ENCODE data around the gene CIDEB. TPM values are rescaled to one million over a fixed set of nuclear protein-coding genes. Genes with fewer than 3 reads are reported as not detected.

Gene CIDEB
- total RNA-seq, 6 donors from 2014 or later, result 9.4 to 14.8 (median 12.8) TPM

GRCh38 chr14:24269910-24270536 is 37.8 kb downstream of the CIDEB start:
- 98% methylated on average over 7 to 14 of the region's 14 CpGs for WGBS, 2 donors
- ATAC-seq (ENCODE audit: low FRiP score in 2 of 2) (no peak), DNase-seq (peak in 1 of 2 donors; percentile 41)
- Histone ChIP-seq H3K27ac (no peak overlapping the region), H3K4me1 (peaks cover 13 to 37% (median 34%) of the 10 kb centered on the region in 4 donors), H3K27me3 (no peaks in the 10 kb centered on the region), H3K9me3 (no peaks in the 10 kb centered on the region), H3K36me3 (peaks cover 7 to 49% (median 38%) of the 10 kb centered on the region in 4 donors), H3K4me3 (no peak overlapping the region)
- no peak for TF ChIP-seq POLR2A (IDR thresholded peaks at IDR 0.05)
- no peak for TF ChIP-seq CTCF (IDR thresholded peaks at IDR 0.05)
- no peak for TF ChIP-seq POLR2AphosphoS5 (IDR thresholded peaks at IDR 0.05)
- no peak for TF ChIP-seq EP300 (IDR thresholded peaks at IDR 0.05)

- no peak for ATAC-seq (ENCODE audit: low FRiP score in 2 of 2)
Observed at GRCh38 chr14:24269368-24269767, 38.4 kb downstream of the CIDEB start.

GRCh38 chr14:24268225-24268624 is 39.6 kb downstream of the CIDEB start:
- WGBS, 2 donors, result 93 to 94% methylated on average over 8 to 9 of the region's 9 CpGs

More at GRCh38 chr14:24269368-24269767, 38.4 kb downstream of the CIDEB start:
- WGBS, 2 donors, result 93 to 95% methylated on average over 8 of the region's 8 CpGs
- Histone ChIP-seq H3K36me3 (peaks cover 7 to 50% (median 38%) of the 10 kb centered on the region in 4 donors), H3K27me3 (no peaks in the 10 kb centered on the region), H3K9me3 (no peaks in the 10 kb centered on the region), H3K4me1 (peaks cover 13 to 35% (median 33%) of the 10 kb centered on the region in 4 donors), H3K4me3 (no peak overlapping the region), H3K27ac (no peak overlapping the region)
- TF ChIP-seq POLR2AphosphoS5 (IDR thresholded peaks at IDR 0.05) (no peak), EP300 (IDR thresholded peaks at IDR 0.05) (no peak), CTCF (IDR thresholded peaks at IDR 0.05) (no peak), POLR2A (IDR thresholded peaks at IDR 0.05) (no peak)
- peak in 1 of 2 donors; percentile 48 for DNase-seq

GRCh38 chr14:24267516-24267915 is 40.3 kb downstream of the CIDEB start:
- WGBS, 2 donors, result 92 to 94% methylated on average over 9 of the region's 9 CpGs
- ATAC-seq (ENCODE audit: low FRiP score in 2 of 2) (no peak), DNase-seq (no peak)
- H3K4me1 ChIP-seq, result peaks cover 9 to 17% (median 16%) of the 10 kb centered on the region in 4 donors
- H3K36me3 ChIP-seq, result peaks cover 7 to 54% (median 38%) of the 10 kb centered on the region in 4 donors
- no peaks in the 10 kb centered on the region for H3K27me3 ChIP-seq
- TF ChIP-seq POLR2AphosphoS5 (IDR thresholded peaks at IDR 0.05) (no peak), CTCF (IDR thresholded peaks at IDR 0.05) (no peak), EP300 (IDR thresholded peaks at IDR 0.05) (no peak), POLR2A (IDR thresholded peaks at IDR 0.05) (no peak)
- H3K27ac ChIP-seq, result no peak overlapping the region
- no peaks in the 10 kb centered on the region for H3K9me3 ChIP-seq
- no peak overlapping the region for H3K4me3 ChIP-seq

More at GRCh38 chr14:24268225-24268624, 39.6 kb downstream of the CIDEB start:
- Histone ChIP-seq H3K4me1 (peaks cover 10 to 24% (median 23%) of the 10 kb centered on the region in 4 donors), H3K4me3 (no peak overlapping the region), H3K36me3 (peaks cover 7 to 54% (median 38%) of the 10 kb centered on the region in 4 donors), H3K27me3 (no peaks in the 10 kb centered on the region), H3K9me3 (no peaks in the 10 kb centered on the region), H3K27ac (no peak overlapping the region)
- TF ChIP-seq CTCF (IDR thresholded peaks at IDR 0.05) (no peak), EP300 (IDR thresholded peaks at IDR 0.05) (no peak), POLR2A (IDR thresholded peaks at IDR 0.05) (no peak), POLR2AphosphoS5 (IDR thresholded peaks at IDR 0.05) (no peak)
- peak in 1 of 2 donors; percentile 54 for DNase-seq
- ATAC-seq (ENCODE audit: low FRiP score in 2 of 2), result no peak
